BLaER1 (cell line): ENCODE data around the gene H2BK1.

Source experiments
- H3K27ac ChIP-seq: shearing (Covaris generic); formaldehyde crosslinking; 2 replicates; pipeline ENCODE4 v1.8.1; 2022
- H3K27me3 ChIP-seq: shearing (Covaris generic); formaldehyde crosslinking; 2 replicates; pipeline ENCODE4 v1.8.1; 2022
- H3K36me3 ChIP-seq: shearing (Covaris generic); formaldehyde crosslinking; 2 replicates; pipeline ENCODE4 v1.8.1; 2022
- H3K4me1 ChIP-seq: shearing (Covaris generic); formaldehyde crosslinking; 2 replicates; pipeline ENCODE4 v1.8.1; 2022
- H3K4me2 ChIP-seq: shearing (Covaris generic); formaldehyde crosslinking; 2 replicates; pipeline ENCODE4 v1.8.1; 2022
- H3K4me3 ChIP-seq: shearing (Covaris generic); formaldehyde crosslinking; 2 replicates; pipeline ENCODE4 v1.8.1; 2022
- H3K9ac ChIP-seq: shearing (Covaris generic); formaldehyde crosslinking; 2 replicates; pipeline ENCODE4 v1.8.1; 2022
- H3K9me3 ChIP-seq: shearing (Covaris generic); formaldehyde crosslinking; 2 replicates; pipeline ENCODE4 v1.8.1; 2022
- H4K20me1 ChIP-seq: shearing (Covaris generic); formaldehyde crosslinking; 2 replicates; pipeline ENCODE4 v1.8.1; 2022
- Cebpa-rat ChIP-seq: shearing (Covaris generic); IDR thresholded peaks from 2 replicates; pipeline ENCODE4 v1.8.1; 2022

H2BK1 gene

GRCh38 chr7:151240536-151240935, 30.2 kb upstream of the H2BK1 start:
- Histone ChIP-seq H3K36me3 (peaks cover 49% of the 10 kb centered on the region), H3K27me3 (peaks cover 19% of the 10 kb centered on the region), H3K4me1 (peaks cover 33% of the 10 kb centered on the region), H3K4me2 (no peak overlapping the region), H3K9ac (no peak overlapping the region), H3K4me3 (no peak overlapping the region), H3K9me3 (no peaks in the 10 kb centered on the region), H3K27ac (no peak overlapping the region), H4K20me1 (peaks cover 59% of the 10 kb centered on the region)
- TF ChIP-seq Cebpa-rat = no peak

DNA sequence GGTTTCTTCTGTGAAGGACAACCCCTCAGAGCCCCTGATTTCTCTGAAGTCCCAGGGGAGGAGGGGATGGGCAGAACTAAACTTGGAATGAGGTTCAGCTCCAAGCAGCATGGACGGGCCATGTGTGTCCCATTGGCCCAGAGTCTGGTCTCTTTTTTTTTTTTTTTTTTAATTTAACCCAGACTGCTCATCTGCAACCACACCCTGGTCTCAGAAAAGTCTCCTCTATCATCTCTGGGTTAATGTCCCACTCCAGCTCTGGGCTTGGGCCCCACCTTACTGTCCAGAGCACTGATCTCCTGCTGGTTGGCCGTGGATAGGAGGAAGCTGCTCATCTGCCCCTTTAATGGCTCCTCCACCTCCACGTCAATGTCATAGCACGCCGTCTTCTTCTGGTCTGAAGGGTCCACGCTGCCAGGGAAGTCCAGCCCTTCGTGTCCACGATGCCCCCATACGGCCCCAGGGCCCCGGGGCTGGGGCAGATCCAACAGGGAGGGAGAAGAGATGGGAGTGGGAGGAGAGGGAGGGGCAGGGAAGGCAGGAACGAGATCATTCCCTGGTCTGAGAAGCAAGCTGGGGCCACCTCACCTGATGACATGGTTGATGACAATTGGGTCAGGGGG, 29.7 kb upstream of the H2BK1 start:
- H4K20me1 ChIP-seq = peaks cover 60% of the 10 kb centered on the region
- TF ChIP-seq Cebpa-rat = no peak

GRCh38 chr7:151238924-151239836, 28.9 kb upstream of the H2BK1 start:
- Histone ChIP-seq H3K27ac (no peak overlapping the region), H3K36me3 (peaks cover 59% of the 10 kb centered on the region)

More for the DNA sequence above, 29.7 kb upstream of the H2BK1 start:
- Histone ChIP-seq H3K9me3 (no peaks in the 10 kb centered on the region), H3K9ac (no peak overlapping the region), H3K4me3 (no peak overlapping the region), H3K4me1 (peaks cover 27% of the 10 kb centered on the region), H3K27ac (no peak overlapping the region), H3K36me3 (peaks cover 55% of the 10 kb centered on the region), H3K4me2 (no peak overlapping the region), H3K27me3 (peaks cover 14% of the 10 kb centered on the region)

DNA sequence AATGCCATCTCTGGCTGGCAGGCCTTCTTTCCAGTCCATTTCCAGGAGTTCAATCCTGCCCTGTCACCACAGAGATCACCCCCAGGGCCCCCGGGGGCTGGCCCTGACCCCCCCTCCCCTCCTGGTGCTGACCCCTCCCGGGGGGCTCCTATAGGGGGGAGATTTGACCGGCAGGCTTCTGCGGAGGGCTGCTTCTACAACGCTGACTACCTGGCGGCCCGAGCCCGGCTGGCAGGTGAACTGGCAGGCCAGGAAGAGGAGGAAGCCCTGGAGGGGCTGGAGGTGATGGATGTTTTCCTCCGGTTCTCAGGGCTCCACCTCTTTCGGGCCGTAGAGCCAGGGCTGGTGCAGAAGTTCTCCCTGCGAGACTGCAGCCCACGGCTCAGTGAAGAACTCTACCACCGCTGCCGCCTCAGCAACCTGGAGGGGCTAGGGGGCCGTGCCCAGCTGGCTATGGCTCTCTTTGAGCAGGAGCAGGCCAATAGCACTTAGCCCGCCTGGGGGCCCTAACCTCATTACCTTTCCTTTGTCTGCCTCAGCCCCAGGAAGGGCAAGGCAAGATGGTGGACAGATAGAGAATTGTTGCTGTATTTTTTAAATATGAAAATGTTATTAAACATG, 28.0 kb upstream of the H2BK1 start:
- Histone ChIP-seq H3K4me3 (no peak overlapping the region), H3K9me3 (no peaks in the 10 kb centered on the region), H3K27me3 (no peaks in the 10 kb centered on the region), H3K9ac (no peak overlapping the region), H3K4me2 (no peak overlapping the region), H4K20me1 (peaks cover 61% of the 10 kb centered on the region), H3K36me3 (peaks cover 59% of the 10 kb centered on the region), H3K27ac (no peak overlapping the region), H3K4me1 (peaks cover 22% of the 10 kb centered on the region)
- no peak for TF ChIP-seq Cebpa-rat

More at GRCh38 chr7:151238924-151239836, 28.9 kb upstream of the H2BK1 start:
- Histone ChIP-seq H3K9ac (no peak overlapping the region), H3K9me3 (no peaks in the 10 kb centered on the region), H3K4me2 (no peak overlapping the region), H3K4me1 (peaks cover 20% of the 10 kb centered on the region), H3K27me3 (peaks cover 6% of the 10 kb centered on the region), H3K4me3 (no peak overlapping the region), H4K20me1 (peaks cover 57% of the 10 kb centered on the region)
- TF ChIP-seq Cebpa-rat = no peak

- no peak overlapping the region for H3K4me3 ChIP-seq
- no peak overlapping the region for H3K9ac ChIP-seq
- no peaks in the 10 kb centered on the region for H3K9me3 ChIP-seq
- TF ChIP-seq Cebpa-rat = no peak
- H3K36me3 ChIP-seq = peaks cover 59% of the 10 kb centered on the region
- H3K27ac ChIP-seq = no peak overlapping the region
- no peaks in the 10 kb centered on the region for H3K27me3 ChIP-seq
- H4K20me1 ChIP-seq = peaks cover 68% of the 10 kb centered on the region
- peaks cover 17% of the 10 kb centered on the region for H3K4me1 ChIP-seq
- no peak overlapping the region for H3K4me2 ChIP-seq
Measured at GRCh38 chr7:151237244-151238189, 27.2 kb upstream of the H2BK1 start.

- no peak overlapping the region for H3K4me3 ChIP-seq
- peaks cover 59% of the 10 kb centered on the region for H3K36me3 ChIP-seq
- H3K9ac ChIP-seq = no peak overlapping the region
- H3K4me2 ChIP-seq = no peak overlapping the region
- peaks cover 69% of the 10 kb centered on the region for H4K20me1 ChIP-seq
- peaks cover 19% of the 10 kb centered on the region for H3K4me1 ChIP-seq
- no peak overlapping the region for H3K27ac ChIP-seq
- no peaks in the 10 kb centered on the region for H3K27me3 ChIP-seq
- TF ChIP-seq Cebpa-rat = no peak
- no peaks in the 10 kb centered on the region for H3K9me3 ChIP-seq
Measured at GRCh38 chr7:151236406-151236805, 26.1 kb upstream of the H2BK1 start.

DNA sequence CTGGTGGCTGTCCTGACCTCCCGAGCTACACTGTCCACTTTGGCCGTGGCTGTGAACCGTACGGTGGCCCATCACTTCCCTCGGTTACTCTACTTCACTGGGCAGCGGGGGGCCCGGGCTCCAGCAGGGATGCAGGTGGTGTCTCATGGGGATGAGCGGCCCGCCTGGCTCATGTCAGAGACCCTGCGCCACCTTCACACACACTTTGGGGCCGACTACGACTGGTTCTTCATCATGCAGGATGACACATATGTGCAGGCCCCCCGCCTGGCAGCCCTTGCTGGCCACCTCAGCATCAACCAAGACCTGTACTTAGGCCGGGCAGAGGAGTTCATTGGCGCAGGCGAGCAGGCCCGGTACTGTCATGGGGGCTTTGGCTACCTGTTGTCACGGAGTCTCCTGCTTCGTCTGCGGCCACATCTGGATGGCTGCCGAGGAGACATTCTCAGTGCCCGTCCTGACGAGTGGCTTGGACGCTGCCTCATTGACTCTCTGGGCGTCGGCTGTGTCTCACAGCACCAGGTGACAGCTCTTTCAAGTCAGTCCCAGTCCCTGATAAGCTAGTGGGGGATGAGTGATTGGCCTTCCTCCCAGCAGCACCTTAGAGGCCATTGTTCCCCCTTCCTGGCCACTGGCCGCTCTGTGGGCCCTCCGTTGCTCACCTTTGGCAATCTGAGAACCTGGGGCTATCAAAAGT, 25.0 kb upstream of the H2BK1 start:
- no peak for TF ChIP-seq Cebpa-rat
- Histone ChIP-seq H3K4me1 (peaks cover 23% of the 10 kb centered on the region), H3K27ac (no peak overlapping the region), H3K27me3 (no peaks in the 10 kb centered on the region), H3K4me3 (no peak overlapping the region), H3K9me3 (no peaks in the 10 kb centered on the region), H3K9ac (no peak overlapping the region), H4K20me1 (peaks cover 69% of the 10 kb centered on the region), H3K36me3 (peaks cover 57% of the 10 kb centered on the region), H3K4me2 (no peak overlapping the region)

- peaks cover 42% of the 10 kb centered on the region for H3K36me3 ChIP-seq
- H3K27me3 ChIP-seq = no peaks in the 10 kb centered on the region
- peaks cover 23% of the 10 kb centered on the region for H3K4me1 ChIP-seq
- H3K9me3 ChIP-seq = no peaks in the 10 kb centered on the region
- H3K9ac ChIP-seq = peak overlapping the region; percentile 94; the same call in 1 of the 2 replicates
- peaks cover 59% of the 10 kb centered on the region for H4K20me1 ChIP-seq
- H3K27ac ChIP-seq = no peak overlapping the region
- peak overlapping the region; percentile 100 for H3K4me2 ChIP-seq
- peak overlapping the region; percentile 99 for H3K4me3 ChIP-seq
- no peak for TF ChIP-seq Cebpa-rat
Measured at GRCh38 chr7:151233804-151234203, 23.5 kb upstream of the H2BK1 start.
